Midbrain (tissue), 1 donor: ENCODE measurements around the gene PREB.
A peak's percentile ranks its signal among the peaks of the same experiment; 100 is the strongest.
"Not testable (repeated sequence)": the region's sequence is repeated elsewhere in the genome, so short reads cannot be mapped to it uniquely, and the experiment has no call there.

ENCODE experiments used
- DNase-seq: peaks from one replicate; lab custom pipeline; 2025; lab: John Stamatoyannopoulos, UW

PREB gene

GRCh38 chr2:27127883-27128667 lies 6.4 kb downstream of the PREB start:
- no peak for DNase-seq

GRCh38 chr2:27126252-27126710 lies 8.2 kb downstream of the PREB start:
- DNase-seq = no peak

- DNase-seq = no peak
Measured at GRCh38 chr2:27125104-27125503, 9.3 kb downstream of the PREB start.

GRCh38 chr2:27123302-27124150 lies 10.9 kb downstream of the PREB start, which contains the start of gene ABHD1:
Gene ABHD1 (plus strand): TSS chr2:27123815. CDS start chr2:27123949, 134 bp downstream.
- DNase-seq = peak; percentile 72

GRCh38 chr2:27122791-27123190 lies 11.6 kb downstream of the PREB start:
- no peak for DNase-seq

- no peak for DNase-seq
Measured at GRCh38 chr2:27121906-27122305, 12.5 kb downstream of the PREB start.

- not testable (repeated sequence) for DNase-seq
Measured at GRCh38 chr2:27119330-27119670, 15.1 kb downstream of the PREB start.

- DNase-seq = no peak
Measured at GRCh38 chr2:27118525-27119329, 15.7 kb downstream of the PREB start, which contains the start of gene CGREF1. Gene CGREF1 (minus strand): TSS chr2:27119128. CDS start chr2:27104366, 14,762 bp downstream.

GRCh38 chr2:27117995-27118524 lies 16.4 kb downstream of the PREB start:
- no peak for DNase-seq

GRCh38 chr2:27115519-27115918 lies 18.9 kb downstream of the PREB start:
- DNase-seq = no peak

- not testable (repeated sequence) for DNase-seq
Measured at GRCh38 chr2:27111392-27112078, 22.9 kb downstream of the PREB start.

GRCh38 chr2:27110603-27111352 lies 23.7 kb downstream of the PREB start:
- DNase-seq = not testable (repeated sequence)

GRCh38 chr2:27109083-27109482 lies 25.4 kb downstream of the PREB start:
- no peak for DNase-seq

GRCh38 chr2:27108221-27108620 lies 26.2 kb downstream of the PREB start:
- no peak for DNase-seq

GRCh38 chr2:27105981-27106380 lies 28.5 kb downstream of the PREB start:
- DNase-seq = no peak

- no peak for DNase-seq
Measured at GRCh38 chr2:27102329-27102728, 32.1 kb downstream of the PREB start.

GRCh38 chr2:27100036-27100435 lies 34.4 kb downstream of the PREB start:
- no peak for DNase-seq

- no peak for DNase-seq
Measured at GRCh38 chr2:27099334-27099955, 35.0 kb downstream of the PREB start.

- no peak for DNase-seq
Measured at GRCh38 chr2:27097341-27097740, 37.1 kb downstream of the PREB start.

GRCh38 chr2:27096748-27097297 lies 37.6 kb downstream of the PREB start:
- DNase-seq = no peak
